Keratinocyte (primary cell): ENCODE data around the gene PRELID1. TPM values are rescaled to one million over a fixed set of nuclear protein-coding genes. Genes with fewer than 3 reads are reported as not detected.

ENCODE experiments used
- DNase-seq: peaks from one replicate; pipeline ENCODE4 v3.0.0-alpha.2; 2011; ENCODE audit warnings: low read depth, missing footprints, low spot score
- FAIRE-seq: peaks from 2 replicates; lab custom pipeline; 2011; peaks lifted over from hg19 to GRCh38; lab: Jason Lieb, UNC
- H2AFZ ChIP-seq: 2 replicates; pipeline ENCODE4 v1.6.0; 2012; ENCODE audit warnings: low read length, control low read depth, inconsistent platforms; ENCODE audit not compliant: control insufficient read depth
- H3K27ac ChIP-seq: 2 replicates; pipeline ENCODE4 v1.5.1; 2011; ENCODE audit warnings: low read length; ENCODE audit not compliant: control insufficient read depth, insufficient read depth
- H3K27me3 ChIP-seq: 3 replicates; pipeline ENCODE4 v1.6.0; 2011; ENCODE audit warnings: low read length; ENCODE audit not compliant: control insufficient read depth, insufficient read depth; ENCODE audit errors: extremely low read depth
- H3K36me3 ChIP-seq, 2 experiments: 2 replicates in 1 of 2; 3 replicates in 1 of 2; pipeline ENCODE4 v1.5.1; 2011; ENCODE audit warnings: low read length in 2 of 2, mild to moderate bottlenecking in 1 of 2; ENCODE audit not compliant: control insufficient read depth in 2 of 2, insufficient read depth in 2 of 2; ENCODE audit errors: extremely low read depth in 1 of 2
- H3K4me1 ChIP-seq: 3 replicates; pipeline ENCODE4 v1.5.1; 2011; ENCODE audit warnings: low read length; ENCODE audit not compliant: control insufficient read depth, insufficient read depth; ENCODE audit errors: extremely low read depth
- H3K4me2 ChIP-seq: 3 replicates; pipeline ENCODE4 v1.6.0; 2011; ENCODE audit warnings: low read depth, low read length; ENCODE audit not compliant: control insufficient read depth, insufficient read depth; ENCODE audit errors: extremely low read depth
- H3K4me3 ChIP-seq, 3 experiments: fragments of 200-600 bp in 1 of 3; sonication (generic) in 1 of 3; 2 replicates in 2 of 3; 3 replicates in 1 of 3; pipeline ENCODE4 v1.5.1; 2011 to 2016; ENCODE audit warnings: low read length in 3 of 3, mild to moderate bottlenecking in 3 of 3, control low read depth in 2 of 3, inconsistent platforms in 1 of 3, low read depth in 1 of 3, mixed read lengths in 1 of 3, mixed run types in 1 of 3, moderate library complexity in 1 of 3; ENCODE audit not compliant: control insufficient read depth in 2 of 3, insufficient read depth in 2 of 3; ENCODE audit errors: extremely low read depth in 1 of 3
- H3K79me2 ChIP-seq: 2 replicates; pipeline ENCODE4 v1.6.0; 2012; ENCODE audit warnings: low read length; ENCODE audit not compliant: control insufficient read depth, insufficient read depth
- H3K9ac ChIP-seq: 3 replicates; pipeline ENCODE4 v1.6.0; 2011; ENCODE audit warnings: low read length; ENCODE audit not compliant: control insufficient read depth, insufficient read depth; ENCODE audit errors: extremely low read depth
- H3K9me1 ChIP-seq: 3 replicates; pipeline ENCODE4 v1.6.0; 2011; ENCODE audit warnings: low read length; ENCODE audit not compliant: control insufficient read depth, insufficient read depth; ENCODE audit errors: extremely low read depth
- H3K9me3 ChIP-seq: 2 replicates; pipeline ENCODE4 v1.5.1; 2012; ENCODE audit warnings: low read depth, low read length; ENCODE audit not compliant: control insufficient read depth
- H4K20me1 ChIP-seq: 3 replicates; pipeline ENCODE4 v1.6.0; 2011; ENCODE audit warnings: low read length; ENCODE audit not compliant: control insufficient read depth, insufficient read depth; ENCODE audit errors: extremely low read depth
- EZH2 ChIP-seq: IDR thresholded peaks from one replicate; pipeline ENCODE4 v1.6.1; 2012; ENCODE audit warnings: inconsistent platforms, mild to moderate bottlenecking, low read length, moderate library complexity
- dilution Hi-C: fragments of 300-500 bp; cut with MboI; formaldehyde crosslinking; loops from one replicate; pipeline ENCODE4 v1.7.0; 2020; ENCODE audit warnings: low sequenced_read_pairs; ENCODE audit not compliant: extremely low pct_ligation_motif_present
- polyA plus RNA-seq, 5 experiments: library from polyadenylated mRNA; depleted of rRNA in 3 of 5; stranded (reverse) in 3 of 5; stranded (forward) in 1 of 5; unstranded in 1 of 5; fragments of >200 nt; gene quantifications; 1 replicate in 1 of 5; 2 replicates in 3 of 5; 3 replicates in 1 of 5; pipeline versions ENCODE4 v1.2.1 to v1.2.3, GENCODE V29; 2011 to 2012; ENCODE audit warnings: missing spikeins in 2 of 5, low read depth in 1 of 5, low replicate concordance in 1 of 5
- TF ChIP-seq, protein P1 (sequence below), 3 experiments: IDR thresholded peaks in 1 of 3; conservative IDR thresholded peaks in 1 of 3; optimal IDR thresholded peaks in 1 of 3; 2 replicates in 2 of 3; 3 replicates in 1 of 3; pipeline versions ENCODE3 to v1.5.1; 2011; ENCODE audit warnings: low read length in 3 of 3, mild to moderate bottlenecking in 3 of 3, moderate library complexity in 2 of 3, control low read depth in 1 of 3, inconsistent platforms in 1 of 3; ENCODE audit not compliant: insufficient read depth in 2 of 3; ENCODE audit errors: extremely low read depth in 1 of 3

The PRELID1 gene
- polyA plus RNA-seq, 1 donor (not counting 4 experiments of a cell fraction or from before 2014, with no cell fraction given): 245 TPM

DNA sequence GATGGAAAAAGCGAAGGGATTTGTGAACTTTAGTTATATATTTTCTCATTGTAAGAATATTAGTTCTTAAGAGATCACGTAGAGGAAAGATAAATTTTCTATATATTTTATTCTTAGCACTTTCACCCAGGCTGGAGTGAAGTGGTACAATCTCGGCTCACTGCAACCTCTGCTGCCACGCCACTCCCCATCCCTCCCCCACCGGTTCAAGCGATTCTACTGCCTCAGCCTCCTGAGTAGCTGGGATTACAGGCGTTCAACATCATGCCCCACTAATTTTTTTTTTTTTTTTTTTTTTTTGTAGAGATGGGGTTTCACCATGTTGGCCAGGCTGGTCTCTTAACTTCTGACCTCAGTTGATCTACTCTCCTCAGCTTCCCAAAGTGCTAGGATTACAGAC, 42.6 kb upstream of the PRELID1 start:
- no peak overlapping the region for H3K4me3 ChIP-seq
- no peaks in the 10 kb centered on the region for H3K79me2 ChIP-seq
- no peaks in the 10 kb centered on the region for H3K9me3 ChIP-seq
- H3K36me3 ChIP-seq: peaks cover 8 to 23% of the 10 kb centered on the region in 2 experiments
- no peak overlapping the region for H3K9ac ChIP-seq
- FAIRE-seq (no peak), DNase-seq (no peak)
- TF ChIP-seq EZH2: no peak
- peaks cover 2% of the 10 kb centered on the region for H3K4me1 ChIP-seq
- H2AFZ ChIP-seq: no peak overlapping the region
- H3K27me3 ChIP-seq: no peaks in the 10 kb centered on the region
- H3K27ac ChIP-seq: no peak overlapping the region
- no peaks in the 10 kb centered on the region for H3K9me1 ChIP-seq
- dilution Hi-C loops: no loop called here
- no peaks in the 10 kb centered on the region for H4K20me1 ChIP-seq
- H3K4me2 ChIP-seq: no peak overlapping the region

DNA sequence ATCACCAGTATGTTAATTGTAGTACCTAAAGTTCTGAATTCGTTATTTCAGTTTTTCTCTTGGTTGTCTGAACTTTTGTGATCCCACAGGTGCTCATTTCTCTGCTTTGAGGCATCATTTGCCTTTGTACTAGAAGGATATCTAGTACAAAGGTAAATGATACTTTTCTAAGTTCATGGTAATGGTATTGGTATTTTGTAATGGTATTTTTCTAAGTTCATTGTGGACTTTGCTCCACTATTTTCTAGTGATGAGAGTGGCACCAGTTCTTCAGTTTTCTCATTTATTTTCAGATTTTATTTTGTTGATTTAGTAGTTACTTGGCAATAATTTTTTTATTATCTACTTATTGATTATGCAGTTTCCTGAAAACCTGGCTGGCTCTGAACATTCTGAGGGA, 42.1 kb upstream of the PRELID1 start:
- Histone ChIP-seq H3K9me1 (no peaks in the 10 kb centered on the region), H3K27me3 (no peaks in the 10 kb centered on the region), H3K9me3 (no peaks in the 10 kb centered on the region), H3K79me2 (no peaks in the 10 kb centered on the region), H3K4me2 (no peak overlapping the region), H3K9ac (no peak overlapping the region), H2AFZ (no peak overlapping the region), H4K20me1 (no peaks in the 10 kb centered on the region), H3K36me3 (peaks cover 9 to 28% of the 10 kb centered on the region in 2 experiments), H3K4me1 (no peaks in the 10 kb centered on the region), H3K4me3 (no peak overlapping the region), H3K27ac (no peak overlapping the region)
- DNase-seq: no peak
- TF ChIP-seq, protein P1, sequence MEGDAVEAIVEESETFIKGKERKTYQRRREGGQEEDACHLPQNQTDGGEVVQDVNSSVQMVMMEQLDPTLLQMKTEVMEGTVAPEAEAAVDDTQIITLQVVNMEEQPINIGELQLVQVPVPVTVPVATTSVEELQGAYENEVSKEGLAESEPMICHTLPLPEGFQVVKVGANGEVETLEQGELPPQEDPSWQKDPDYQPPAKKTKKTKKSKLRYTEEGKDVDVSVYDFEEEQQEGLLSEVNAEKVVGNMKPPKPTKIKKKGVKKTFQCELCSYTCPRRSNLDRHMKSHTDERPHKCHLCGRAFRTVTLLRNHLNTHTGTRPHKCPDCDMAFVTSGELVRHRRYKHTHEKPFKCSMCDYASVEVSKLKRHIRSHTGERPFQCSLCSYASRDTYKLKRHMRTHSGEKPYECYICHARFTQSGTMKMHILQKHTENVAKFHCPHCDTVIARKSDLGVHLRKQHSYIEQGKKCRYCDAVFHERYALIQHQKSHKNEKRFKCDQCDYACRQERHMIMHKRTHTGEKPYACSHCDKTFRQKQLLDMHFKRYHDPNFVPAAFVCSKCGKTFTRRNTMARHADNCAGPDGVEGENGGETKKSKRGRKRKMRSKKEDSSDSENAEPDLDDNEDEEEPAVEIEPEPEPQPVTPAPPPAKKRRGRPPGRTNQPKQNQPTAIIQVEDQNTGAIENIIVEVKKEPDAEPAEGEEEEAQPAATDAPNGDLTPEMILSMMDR (optimal IDR thresholded peaks at IDR 0.05 in 1 of 3, IDR thresholded peaks at IDR 0.05 in 1 of 3, conservative IDR thresholded peaks at IDR 0.05 in 1 of 3; ENCODE audit: extremely low read depth in 1 of 3, insufficient read depth in 2 of 3, low read length in 3 of 3): no peak
- TF ChIP-seq EZH2: no peak
- no peak for FAIRE-seq
- dilution Hi-C loops: no loop called here

DNA sequence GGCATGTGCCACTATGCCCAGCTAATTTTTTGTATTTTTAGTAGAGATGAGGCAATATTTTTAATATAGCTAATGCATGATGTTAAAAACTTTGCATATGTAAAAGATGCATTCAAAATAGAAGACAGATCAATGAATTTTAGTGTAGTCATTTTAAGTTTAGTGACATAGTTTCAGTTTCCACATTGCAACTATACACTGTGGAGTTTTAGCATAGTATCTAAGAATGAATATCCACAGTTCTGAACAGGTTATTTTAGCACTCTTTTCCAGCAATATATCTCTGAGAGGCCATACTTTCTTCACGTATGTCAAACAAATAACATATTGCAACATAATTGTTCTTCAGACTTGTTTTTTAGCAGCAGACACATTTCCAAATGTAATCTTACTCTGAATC, 39.4 kb upstream of the PRELID1 start:
- H2AFZ ChIP-seq: no peak overlapping the region
- peaks cover 6 to 24% of the 10 kb centered on the region in 2 experiments for H3K36me3 ChIP-seq
- no peaks in the 10 kb centered on the region for H3K9me1 ChIP-seq
- peaks cover 2% of the 10 kb centered on the region for H3K4me1 ChIP-seq
- no peak overlapping the region for H3K9ac ChIP-seq
- H4K20me1 ChIP-seq: no peaks in the 10 kb centered on the region
- no peaks in the 10 kb centered on the region for H3K27me3 ChIP-seq
- no peak for FAIRE-seq
- DNase-seq: no peak
- no peaks in the 10 kb centered on the region for H3K9me3 ChIP-seq
- no peaks in the 10 kb centered on the region for H3K79me2 ChIP-seq
- H3K4me2 ChIP-seq: no peak overlapping the region
- TF ChIP-seq EZH2: no peak
- TF ChIP-seq, protein P1 (optimal IDR thresholded peaks at IDR 0.05 in 1 of 3, IDR thresholded peaks at IDR 0.05 in 1 of 3, conservative IDR thresholded peaks at IDR 0.05 in 1 of 3; ENCODE audit: extremely low read depth in 1 of 3, insufficient read depth in 2 of 3, low read length in 3 of 3): no peak
- dilution Hi-C loops: no loop called here
- H3K27ac ChIP-seq: no peak overlapping the region
- no peak overlapping the region for H3K4me3 ChIP-seq
